HG02973 (cell line): ENCODE results near the gene LRRC74B.
"Not testable (repeated sequence)": the region's sequence is repeated elsewhere in the genome, so short reads cannot be mapped to it uniquely, and the experiment has no call there.

Experiments used
- ATAC-seq: cut with Tn5 transposase; IDR thresholded peaks from one replicate; pipeline ENCODE4 v1.9.1; 2021; ENCODE audit warnings: moderate library complexity; ENCODE audit not compliant: unreplicated experiment

Gene LRRC74B

DNA sequence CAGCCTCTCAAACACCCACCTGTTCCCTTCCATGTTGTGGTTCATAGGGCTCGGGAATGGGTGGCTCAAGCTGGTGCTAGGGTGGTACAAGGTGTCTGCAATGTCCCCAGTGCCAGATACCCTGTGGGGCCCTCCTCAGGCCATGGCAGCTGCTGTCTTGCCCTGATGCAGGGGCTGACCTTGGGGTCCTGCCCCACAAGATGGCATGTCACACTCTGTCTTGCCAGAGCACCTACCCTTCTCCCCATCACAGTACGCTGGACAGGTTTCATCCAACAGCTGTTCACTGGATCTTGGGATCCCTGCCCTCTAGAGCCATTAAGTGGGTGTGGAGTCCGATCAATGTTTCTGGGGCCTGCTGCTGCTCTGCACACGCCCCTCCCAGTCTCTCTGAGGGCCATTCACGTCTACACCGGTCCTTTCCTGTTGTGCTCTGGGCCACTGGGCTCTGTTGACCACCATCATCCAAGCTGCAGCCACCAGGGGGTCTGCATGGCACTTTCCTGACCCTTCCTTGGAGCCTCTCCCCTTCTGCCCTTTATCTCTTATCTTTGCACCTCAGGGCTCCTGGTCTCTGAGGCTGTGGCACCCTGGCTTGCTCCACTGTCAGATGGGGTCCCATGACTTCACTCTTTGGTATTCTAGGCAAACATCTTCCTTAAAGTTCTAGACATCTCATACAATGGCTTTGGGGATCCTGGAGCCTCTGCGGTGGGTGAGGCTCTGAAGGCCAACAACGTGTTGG, 7.1 kb downstream of the LRRC74B start:
- no peak for ATAC-seq

DNA sequence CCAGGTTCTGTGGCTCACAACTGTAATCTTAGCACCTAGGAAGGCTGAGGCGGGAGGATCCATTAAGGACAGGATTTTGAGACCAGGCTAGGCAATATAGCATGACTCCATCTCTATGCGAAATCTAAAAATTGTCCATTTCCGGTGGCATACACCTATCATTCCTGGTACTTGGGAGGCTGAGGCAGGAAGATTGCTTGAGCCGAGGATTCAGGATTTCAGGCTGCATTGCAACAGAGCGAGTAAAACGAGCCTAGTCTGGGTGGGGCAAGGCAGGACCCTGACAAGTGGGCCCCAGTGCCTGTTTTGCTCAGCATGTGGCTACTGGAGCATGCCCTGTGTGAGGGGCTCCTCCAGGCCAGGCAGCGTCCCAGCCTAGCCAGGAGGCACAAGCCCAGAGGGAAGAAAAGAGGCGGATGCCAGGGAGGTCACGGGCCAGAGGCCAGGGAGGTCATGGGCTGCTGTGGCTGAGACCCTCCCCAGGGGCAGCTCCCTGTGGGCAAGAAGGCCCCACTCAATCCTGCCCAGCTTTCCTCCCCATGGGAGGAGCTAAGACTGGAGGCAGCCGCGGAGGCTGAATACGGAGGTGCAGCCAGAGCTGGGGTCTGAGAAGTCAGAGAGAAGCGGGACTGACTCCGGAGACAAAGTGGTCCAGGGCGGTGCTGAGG, 8.4 kb downstream of the LRRC74B start:
- no peak for ATAC-seq

DNA sequence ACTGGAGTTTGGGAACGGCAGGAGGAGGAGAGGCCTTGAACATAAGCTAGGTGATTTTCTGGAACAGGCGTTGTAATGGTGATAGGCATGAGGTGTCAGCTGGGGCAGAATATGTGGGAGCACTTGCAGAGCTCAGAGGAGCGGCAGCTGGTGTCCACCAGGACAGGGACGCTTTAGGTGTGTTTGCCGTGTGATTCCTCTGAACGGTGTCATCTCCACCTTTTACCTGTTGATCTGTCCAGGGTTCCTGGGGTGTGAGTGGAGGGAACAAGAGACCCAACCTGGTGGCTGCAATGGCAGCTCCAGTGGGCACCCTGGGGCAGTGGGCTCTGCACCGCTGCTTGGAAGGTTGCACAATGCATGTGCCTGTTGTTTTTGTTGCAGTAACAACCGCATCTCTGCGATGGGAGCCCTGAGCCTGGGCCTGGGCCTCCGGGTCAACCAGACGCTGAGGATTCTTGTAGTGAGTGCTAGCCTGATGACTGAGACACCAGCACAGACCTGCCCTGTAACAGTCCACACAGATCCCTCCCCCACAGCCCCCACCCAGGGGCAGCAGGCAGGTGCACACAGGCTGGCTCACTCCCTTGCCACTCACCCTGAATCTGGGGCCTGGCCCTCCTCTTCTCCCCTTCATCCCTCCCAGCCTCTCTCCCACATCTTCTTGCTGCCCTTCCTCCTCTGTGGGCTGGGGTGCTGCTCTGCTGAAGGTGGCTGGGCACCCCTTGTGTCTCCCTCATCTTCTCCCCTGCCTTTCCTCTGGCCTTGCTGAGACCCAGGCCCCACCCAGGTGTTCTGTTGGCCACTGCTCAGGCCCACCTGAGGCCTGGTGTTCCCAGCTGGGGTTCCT, 9.2 kb downstream of the LRRC74B start:
- ATAC-seq, result no peak

- no peak for ATAC-seq
These were observed 9.8 kb downstream of the LRRC74B start for GRCh38 chr22:21055564-21055834.

DNA sequence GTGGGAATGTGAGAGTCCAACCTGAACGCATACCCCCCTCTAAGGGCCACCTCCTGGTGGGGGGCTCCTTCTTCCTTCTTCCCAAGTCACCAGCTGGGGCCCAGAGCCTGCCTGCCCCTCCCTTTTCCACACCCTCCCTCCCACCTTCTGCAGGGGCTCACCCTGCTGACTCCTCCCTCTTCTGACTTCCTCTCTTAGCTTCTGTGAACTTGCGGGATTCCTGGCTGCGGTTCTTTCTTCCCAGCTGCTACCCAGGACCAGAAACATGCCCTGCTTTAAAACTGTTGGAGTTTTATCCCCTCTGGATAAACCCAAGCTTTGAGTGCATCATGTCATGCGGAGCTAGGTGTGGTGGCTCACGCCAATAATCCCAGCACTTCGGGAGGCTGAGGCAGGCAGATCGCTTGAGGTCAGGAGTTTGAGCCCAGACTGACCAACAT, 10.2 kb downstream of the LRRC74B start:
- ATAC-seq, result no peak

GRCh38 chr22:21060363-21060762, 14.6 kb downstream of the LRRC74B start:
- ATAC-seq, result not testable (repeated sequence)

DNA sequence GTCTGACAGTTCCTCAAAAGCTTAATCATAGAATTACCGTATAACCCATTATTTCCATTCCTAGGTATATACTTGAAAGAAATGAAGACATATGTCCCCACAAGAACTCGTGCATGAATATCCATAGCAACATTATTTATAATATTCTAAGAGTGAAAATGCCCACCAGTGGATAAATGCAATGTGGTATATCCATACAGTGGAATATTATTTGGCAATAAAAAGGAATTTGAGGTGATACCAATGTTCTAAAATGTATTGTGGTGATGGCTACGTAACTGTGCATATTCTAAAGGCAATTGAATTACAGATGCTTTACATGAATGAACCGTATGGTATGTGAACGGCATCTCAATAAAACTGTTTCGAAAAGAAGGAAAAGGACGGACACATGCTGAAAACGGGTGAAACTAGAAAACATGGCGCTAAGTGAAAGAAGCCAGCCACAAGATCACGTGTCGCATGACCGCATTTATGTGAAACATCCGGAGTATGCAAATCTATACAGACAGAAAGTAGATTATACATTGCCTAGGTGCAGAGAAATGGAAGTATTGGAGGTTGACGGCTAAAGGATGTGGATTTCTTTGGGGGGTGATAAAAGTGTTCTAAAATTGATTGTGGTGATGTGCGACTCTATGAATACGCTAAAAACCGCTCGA, 16.0 kb downstream of the LRRC74B start:
- not testable (repeated sequence) for ATAC-seq

DNA sequence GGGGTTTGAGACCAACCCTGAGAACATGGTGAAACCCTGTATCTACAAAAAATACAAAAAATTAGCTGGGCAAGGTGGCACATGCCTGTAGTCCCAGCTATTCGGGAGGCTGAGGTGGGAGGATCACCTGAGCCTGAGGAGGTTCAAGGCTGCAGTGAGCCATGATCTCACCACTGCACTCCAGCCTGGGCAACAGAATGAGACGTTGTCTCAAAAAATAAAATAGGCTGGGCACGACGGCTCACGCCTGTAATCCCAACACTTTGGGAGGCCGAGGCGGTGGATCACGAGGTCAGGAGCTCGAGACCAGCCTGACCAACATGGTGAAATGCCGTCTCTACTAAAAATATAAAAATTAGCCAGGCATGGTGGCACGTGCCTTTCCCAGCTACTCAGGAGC, 18.7 kb downstream of the LRRC74B start:
- ATAC-seq, result not testable (repeated sequence)

GRCh38 chr22:21064917-21065864, 19.4 kb downstream of the LRRC74B start:
- no peak for ATAC-seq

- no peak for ATAC-seq
These were observed 21.5 kb downstream of the LRRC74B start for GRCh38 chr22:21067075-21067900.

DNA sequence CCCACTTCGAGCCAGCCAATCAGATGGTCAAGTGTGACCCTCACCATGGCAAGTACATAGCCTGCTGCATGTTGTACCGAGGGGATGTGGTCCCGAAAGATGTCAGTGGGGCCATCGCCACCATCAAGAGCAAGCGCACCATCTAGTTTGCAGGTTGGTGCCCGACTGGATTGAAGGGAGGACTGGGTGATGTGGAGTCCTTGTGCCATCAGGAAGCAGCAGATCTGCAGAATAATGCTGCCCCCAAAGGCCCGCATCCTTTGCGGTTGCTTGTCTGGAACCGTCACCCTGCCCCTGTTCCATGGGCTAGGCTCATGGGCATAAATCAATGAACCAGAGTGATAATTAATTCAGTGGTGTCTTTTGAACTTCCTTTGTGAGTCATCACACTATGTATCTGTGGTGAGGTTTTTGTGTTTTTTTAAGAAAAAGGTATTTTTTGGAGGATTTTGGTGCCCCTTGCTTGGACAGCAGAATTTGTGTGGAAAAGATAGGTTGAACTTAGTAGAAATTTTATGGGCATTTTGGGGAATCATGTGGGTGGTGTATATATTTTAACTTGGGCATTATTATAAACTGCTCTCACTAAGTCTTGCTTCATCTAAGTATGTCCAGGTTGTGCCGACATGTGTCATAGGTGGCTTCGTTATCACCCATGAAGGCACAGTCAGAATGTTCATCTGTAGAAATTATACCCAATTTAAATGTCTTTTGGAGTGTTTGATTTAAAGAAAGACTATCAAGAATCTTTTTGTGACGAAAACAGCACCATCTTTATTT, 22.3 kb downstream of the LRRC74B start:
- ATAC-seq, result no peak

DNA sequence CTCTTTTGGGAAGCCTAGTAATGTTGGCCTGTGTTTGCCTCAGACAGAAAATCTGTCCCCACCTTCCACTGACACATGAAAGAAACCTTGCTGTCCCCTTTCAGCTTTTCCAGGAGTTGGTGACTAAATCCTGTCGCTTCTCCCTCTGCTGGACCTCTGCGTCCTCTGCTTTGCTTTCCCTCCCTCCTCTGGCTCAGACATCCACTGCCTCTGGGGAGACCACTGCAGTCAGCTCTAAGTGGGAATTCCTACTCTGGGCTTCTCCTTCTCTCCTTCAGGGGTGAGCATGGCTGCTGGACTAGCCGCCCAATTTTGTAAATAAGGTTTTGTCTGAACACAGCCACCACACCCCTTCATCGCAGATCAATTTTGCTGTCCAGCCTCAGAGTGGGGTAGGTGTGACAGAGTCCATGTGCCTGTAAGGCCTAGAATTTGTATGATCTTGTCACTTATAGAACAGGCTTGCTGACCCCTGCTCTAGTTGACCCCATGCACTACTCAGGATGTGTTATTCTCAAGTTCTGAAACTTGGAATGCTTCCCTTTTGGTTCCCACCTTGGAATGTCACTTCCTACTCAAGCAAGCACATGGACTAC, 23.0 kb downstream of the LRRC74B start:
- ATAC-seq, result no peak

DNA sequence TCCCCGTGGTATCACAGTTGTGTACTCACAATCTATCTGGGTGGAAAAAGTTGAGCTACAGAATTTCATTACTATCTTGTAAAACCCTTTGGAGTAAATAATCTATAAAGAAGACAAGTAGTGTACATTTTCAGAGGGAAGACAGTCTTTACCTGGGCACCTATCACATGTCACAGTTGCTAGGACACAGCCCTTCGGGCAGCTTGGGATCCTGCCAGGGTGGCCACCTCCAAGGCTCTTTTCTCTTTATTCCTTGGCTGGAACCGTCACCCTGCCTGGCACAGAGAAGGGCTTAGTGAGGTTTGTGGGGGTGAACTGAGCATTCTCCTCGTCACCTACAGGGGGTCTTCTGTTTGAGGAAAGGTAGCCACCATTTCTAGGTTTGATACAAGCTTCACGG, 23.6 kb downstream of the LRRC74B start:
- ATAC-seq, result no peak

DNA sequence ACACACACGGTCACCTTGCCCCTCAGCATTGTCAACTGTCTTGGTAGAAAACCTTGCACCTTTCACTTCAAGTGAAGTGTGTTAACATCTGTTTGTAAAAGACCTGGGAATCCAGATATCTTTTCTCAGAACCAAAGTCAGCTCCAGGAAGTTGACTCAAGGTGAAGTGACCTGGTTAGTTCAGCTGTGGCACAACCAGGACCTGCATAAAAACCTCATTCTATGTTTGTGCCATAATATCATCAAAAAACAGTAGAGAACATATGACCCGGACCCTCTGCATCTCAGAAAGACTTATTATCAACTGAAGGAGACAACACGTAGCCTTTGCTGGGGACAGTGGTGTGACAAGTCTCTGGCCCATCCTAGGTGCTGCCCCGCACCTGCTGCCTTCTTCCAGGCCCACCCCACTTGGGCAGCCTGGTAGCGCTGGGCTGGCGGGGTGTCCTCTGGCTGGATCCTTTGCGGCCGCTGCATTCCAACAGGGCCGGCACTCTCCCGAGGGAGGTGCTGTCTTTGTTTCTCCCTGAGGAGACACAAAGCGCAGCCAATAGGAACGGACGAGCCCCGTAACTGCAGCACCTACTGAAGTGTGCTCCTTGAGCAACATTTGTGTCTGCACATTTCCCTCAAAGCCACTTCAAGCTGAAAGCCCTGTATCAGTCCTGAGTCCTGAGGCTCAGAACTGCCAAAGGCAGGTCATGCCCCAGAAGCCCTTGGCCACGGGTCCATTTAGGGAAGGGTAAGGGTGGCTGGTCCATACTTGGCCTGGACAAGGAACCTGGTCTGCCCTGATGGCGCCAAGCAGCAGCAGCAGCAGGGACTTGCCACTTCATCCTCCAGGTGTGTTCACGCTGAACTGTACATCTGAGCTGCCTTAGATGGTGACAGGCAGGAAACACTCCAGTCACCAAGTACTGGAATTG, 25.2 kb downstream of the LRRC74B start:
- ATAC-seq, result no peak

DNA sequence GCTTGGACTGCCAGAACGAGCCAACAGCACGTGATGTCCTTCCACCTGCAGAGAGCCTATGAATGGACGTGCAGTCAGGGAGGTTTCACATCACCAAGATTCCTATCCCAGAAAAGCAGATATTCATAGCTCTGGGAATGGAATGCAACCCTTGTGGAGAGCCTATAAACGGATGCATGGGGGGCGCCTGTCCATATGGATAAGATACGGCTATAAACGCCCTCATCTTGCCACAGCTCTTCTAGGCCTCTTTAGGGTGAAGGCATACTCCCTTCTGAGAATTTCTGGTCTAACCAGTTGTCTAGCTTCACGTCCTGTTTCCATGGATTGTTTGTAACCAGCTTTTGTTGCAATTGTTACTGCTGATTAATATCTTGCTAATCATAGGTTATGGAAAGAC, 26.1 kb downstream of the LRRC74B start:
- not testable (repeated sequence) for ATAC-seq

DNA sequence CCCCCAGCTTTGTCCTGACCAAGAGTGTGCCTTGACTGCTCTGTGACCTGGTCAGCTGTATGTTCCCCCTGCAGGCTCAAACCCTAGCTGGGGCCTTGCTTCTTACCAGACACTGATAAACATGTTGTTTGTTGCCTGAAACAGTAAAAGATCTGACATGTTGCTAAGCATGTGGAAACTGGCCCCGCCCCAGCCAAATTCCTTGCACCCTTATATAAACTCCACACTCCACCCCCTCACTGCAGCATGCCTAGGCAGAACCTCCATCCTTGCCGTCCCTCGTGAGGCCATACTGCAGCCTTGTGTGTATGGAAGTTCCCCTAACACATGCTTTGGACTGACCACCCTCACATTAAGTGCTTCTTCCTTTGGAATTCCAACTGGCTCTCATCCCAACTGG, 27.3 kb downstream of the LRRC74B start:
- ATAC-seq, result no peak

DNA sequence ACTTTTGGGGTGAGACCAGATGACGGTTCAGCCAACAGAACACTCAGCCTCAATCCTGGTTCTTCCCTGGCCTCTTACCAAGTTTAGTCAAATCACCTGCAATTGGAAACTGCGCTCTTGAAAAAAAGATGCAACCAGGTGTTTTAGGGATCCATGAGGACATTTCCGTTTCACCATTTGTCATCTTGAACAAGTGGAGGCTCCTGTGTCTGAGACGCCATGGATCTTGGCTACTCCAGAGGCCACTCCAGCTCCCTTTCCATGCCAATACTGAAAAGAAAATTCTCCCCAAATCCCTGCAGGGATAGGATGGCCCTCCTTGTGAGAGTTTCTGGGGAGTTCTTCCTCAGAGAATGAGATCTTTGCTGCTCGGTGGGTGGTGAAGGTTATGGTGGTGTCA, 27.7 kb downstream of the LRRC74B start:
- ATAC-seq, result no peak
